Panc1 (cell line): ENCODE results near the gene PCED1B.

Experiments
- CTCF ChIP-seq: fragments of 450-650 bp; IDR thresholded peaks from 2 replicates; pipeline ENCODE4 v1.5.1; 2017; ENCODE audit warnings: mild to moderate bottlenecking
- POLR2AphosphoS5 ChIP-seq: IDR thresholded peaks from 2 replicates; pipeline ENCODE4 v1.6.1; 2012; ENCODE audit warnings: mild to moderate bottlenecking, low read depth, low read length, moderate library complexity
- REST ChIP-seq, 2 experiments: IDR thresholded peaks; 2 replicates each; pipeline ENCODE4 v1.6.1; 2011 to 2012; ENCODE audit warnings: low read depth in 2 of 2, control low read depth in 1 of 2, low read length in 1 of 2, mild to moderate bottlenecking in 1 of 2, moderate library complexity in 1 of 2; ENCODE audit not compliant: insufficient read depth in 1 of 2
- SIN3A ChIP-seq: IDR thresholded peaks from 2 replicates; pipeline ENCODE4 v1.6.1; 2012; ENCODE audit warnings: low read depth, mild to moderate bottlenecking, low read length, moderate library complexity, borderline replicate concordance; ENCODE audit not compliant: insufficient read depth
- TCF7L2 ChIP-seq: IDR thresholded peaks from 2 replicates; pipeline ENCODE4 v1.6.1; 2011; ENCODE audit warnings: mild to moderate bottlenecking, low read depth, low read length, inconsistent platforms

- TF ChIP-seq CTCF (no peak), SIN3A (no peak), POLR2AphosphoS5 (no peak), REST (IDR thresholded peaks at IDR 0.05; ENCODE audit: insufficient read depth in 1 of 2, low read depth in 2 of 2, low read length in 1 of 2) (no peak), TCF7L2 (no peak)
Measured at GRCh38 chr12:47235258-47236040, 156.0 kb downstream of the PCED1B start.
